H9 (cell line): ENCODE results near the gene SPATA17. TPM values are rescaled to one million over a fixed set of nuclear protein-coding genes. Genes with fewer than 3 reads are reported as not detected.

Experiments
- DNase-seq: peaks from one replicate; pipeline ENCODE4 v3.0.0-alpha.2; 2017
- H2AFZ ChIP-seq: one replicate; pipeline ENCODE4 v1.6.1; 2013; ENCODE audit warnings: mild to moderate bottlenecking, low read length, control low read depth, moderate library complexity
- H2AK5ac ChIP-seq: 2 replicates; pipeline ENCODE4 v1.6.1; 2013; ENCODE audit warnings: low read length, control low read depth, mixed read lengths; ENCODE audit not compliant: insufficient read length
- H2BK120ac ChIP-seq: one replicate; pipeline ENCODE4 v1.6.1; 2013; ENCODE audit warnings: low read depth, mild to moderate bottlenecking, low read length, control low read depth, inconsistent platforms; ENCODE audit not compliant: poor library complexity, severe bottlenecking
- H2BK12ac ChIP-seq: 2 replicates; pipeline ENCODE4 v1.6.1; 2013; ENCODE audit warnings: low read length, control low read depth, mixed read lengths, low read depth; ENCODE audit not compliant: insufficient read length
- H2BK15ac ChIP-seq: 2 replicates; pipeline ENCODE4 v1.6.1; 2013; ENCODE audit warnings: low read depth, low read length, control low read depth
- H2BK20ac ChIP-seq: one replicate; pipeline ENCODE4 v1.6.1; 2013; ENCODE audit warnings: low read depth, mild to moderate bottlenecking, low read length, control low read depth, inconsistent platforms; ENCODE audit not compliant: poor library complexity, severe bottlenecking
- H2BK5ac ChIP-seq: 2 replicates; pipeline ENCODE4 v1.6.1; 2013; ENCODE audit warnings: low read length, control low read depth, mixed read lengths; ENCODE audit not compliant: insufficient read length
- H3K14ac ChIP-seq: 2 replicates; pipeline ENCODE4 v1.6.1; 2013; ENCODE audit warnings: low read length, control low read depth; ENCODE audit not compliant: insufficient read depth
- H3K18ac ChIP-seq: 2 replicates; pipeline ENCODE4 v1.6.1; 2013; ENCODE audit warnings: low read depth, mild to moderate bottlenecking, mixed read lengths, low read length, control low read depth; ENCODE audit not compliant: insufficient read length
- H3K23ac ChIP-seq: 2 replicates; pipeline ENCODE4 v1.6.1; 2013; ENCODE audit warnings: low read length, control low read depth, mixed read lengths, low read depth; ENCODE audit not compliant: insufficient read length
- H3K23me2 ChIP-seq: 2 replicates; pipeline ENCODE4 v1.6.1; 2013; ENCODE audit warnings: low read depth, mild to moderate bottlenecking, mixed read lengths, low read length, control low read depth; ENCODE audit not compliant: insufficient read length, poor library complexity, severe bottlenecking
- H3K27ac ChIP-seq: 2 replicates; pipeline ENCODE4 v1.5.1; 2013; ENCODE audit warnings: low read length, control low read depth, mixed read lengths, low read depth; ENCODE audit not compliant: insufficient read length
- H3K27me3 ChIP-seq: 2 replicates; pipeline ENCODE4 v1.6.1; 2013; ENCODE audit warnings: low read length, control low read depth, inconsistent platforms; ENCODE audit not compliant: insufficient read depth
- H3K4ac ChIP-seq: 2 replicates; pipeline ENCODE4 v1.6.1; 2013; ENCODE audit warnings: low read depth, mild to moderate bottlenecking, control low read depth, inconsistent platforms, low read length, moderate library complexity
- H3K4me1 ChIP-seq: 2 replicates; pipeline ENCODE4 v1.6.1; 2013; ENCODE audit warnings: low read length, control low read depth, inconsistent platforms; ENCODE audit not compliant: insufficient read depth
- H3K4me2 ChIP-seq: 2 replicates; pipeline ENCODE4 v1.6.1; 2013; ENCODE audit warnings: low read length, control low read depth, mixed read lengths; ENCODE audit not compliant: insufficient read length, insufficient read depth
- H3K56ac ChIP-seq: 2 replicates; pipeline ENCODE4 v1.6.1; 2013; ENCODE audit warnings: low read depth, mild to moderate bottlenecking, mixed read lengths, low read length, control low read depth; ENCODE audit not compliant: insufficient read length
- H3K79me1 ChIP-seq: 2 replicates; pipeline ENCODE4 v1.6.1; 2013; ENCODE audit warnings: low read depth, mild to moderate bottlenecking, moderate library complexity, low read length, control low read depth, inconsistent platforms; ENCODE audit not compliant: insufficient read depth, poor library complexity, severe bottlenecking
- H3K79me2 ChIP-seq: 2 replicates; pipeline ENCODE4 v1.6.1; 2013; ENCODE audit warnings: low read length, control low read depth, inconsistent platforms; ENCODE audit not compliant: insufficient read depth
- H3K9ac ChIP-seq: 2 replicates; pipeline ENCODE4 v1.6.1; 2013; ENCODE audit warnings: low read length, control low read depth, mixed read lengths; ENCODE audit not compliant: insufficient read length; ENCODE audit errors: extremely low read depth
- H3K9me3 ChIP-seq: one replicate; pipeline ENCODE4 v1.6.1; 2013; ENCODE audit warnings: low read depth, low read length, inconsistent platforms; ENCODE audit not compliant: control insufficient read depth
- H3T11ph ChIP-seq: one replicate; pipeline ENCODE4 v1.6.1; 2013; ENCODE audit warnings: mild to moderate bottlenecking, low read length, control low read depth, inconsistent platforms
- H4K20me1 ChIP-seq: one replicate; pipeline ENCODE4 v1.6.1; 2013; ENCODE audit not compliant: control insufficient read depth, insufficient read length, insufficient read depth
- H4K5ac ChIP-seq: 2 replicates; pipeline ENCODE4 v1.6.1; 2013; ENCODE audit warnings: low read depth, mild to moderate bottlenecking, mixed read lengths, low read length, control low read depth; ENCODE audit not compliant: insufficient read length
- H4K8ac ChIP-seq: replicated peaks from 2 replicates; pipeline ENCODE4 v1.6.1; 2013; ENCODE audit warnings: low read length, control low read depth, mixed read lengths, low read depth; ENCODE audit not compliant: insufficient read length
- H4K91ac ChIP-seq: 2 replicates; pipeline ENCODE4 v1.6.1; 2013; ENCODE audit warnings: low read depth, mild to moderate bottlenecking, moderate library complexity, mixed read lengths, low read length, control low read depth; ENCODE audit not compliant: insufficient read length
- H3K27ac Mint-ChIP-seq, 3 experiments: 2 replicates in 2 of 3; 3 replicates in 1 of 3; pipeline ENCODE4 v1.8.0; 2020 to 2021; ENCODE audit warnings: mixed read lengths in 3 of 3, mild to moderate bottlenecking in 1 of 3, moderate library complexity in 1 of 3
- H3K27me3 Mint-ChIP-seq: 2 replicates; pipeline ENCODE4 v1.8.0; 2021; ENCODE audit warnings: low read depth, mild to moderate bottlenecking, moderate library complexity, mixed read lengths
- H3K36me3 Mint-ChIP-seq, 3 experiments: 2 replicates in 2 of 3; 3 replicates in 1 of 3; pipeline ENCODE4 v1.8.0; 2020 to 2021; ENCODE audit warnings: low read depth in 3 of 3, mixed read lengths in 3 of 3; ENCODE audit not compliant: insufficient read depth in 1 of 3
- H3K4me1 Mint-ChIP-seq, 2 experiments: 2 replicates each; pipeline ENCODE4 v1.8.0; 2020; ENCODE audit warnings: mixed read lengths in 2 of 2
- H3K4me3 Mint-ChIP-seq, 2 experiments: 2 replicates in 1 of 2; 3 replicates in 1 of 2; pipeline ENCODE4 v1.8.0; 2020 to 2021; ENCODE audit warnings: mild to moderate bottlenecking in 2 of 2, mixed read lengths in 2 of 2, moderate library complexity in 1 of 2
- H3K9me3 Mint-ChIP-seq, 2 experiments: 2 replicates in 1 of 2; 3 replicates in 1 of 2; pipeline ENCODE4 v1.8.0; 2020; ENCODE audit warnings: mild to moderate bottlenecking in 2 of 2, mixed read lengths in 2 of 2, moderate library complexity in 1 of 2
- CTCF ChIP-seq: fragments of 200-600 bp; sonication (generic); conservative IDR thresholded peaks from 3 replicates; pipeline ENCODE4 v1.8.0; 2021; ENCODE audit warnings: antibody characterized with exemption, mild to moderate bottlenecking
- WGBS: extraction: QIAGEN DNeasy Blood & Tissue Kit; methylation state at CpG from one replicate; pipeline ENCODE4 v1.1.7; 2013; ENCODE audit warnings: missing lambda C conversion rate, low lambda C conversion rate, mixed read lengths; ENCODE audit not compliant: insufficient read length; ENCODE audit errors: extremely low coverage; 5-methylcytosine and 5-hydroxymethylcytosine counted together
- total RNA-seq: library from RNA; stranded (reverse); gene quantifications from 2 replicates; pipeline ENCODE4 v1.2.1, GENCODE V29; 2021

The SPATA17 gene
- total RNA-seq, 1 experiment from 2014 or later: 0.44 TPM

DNA sequence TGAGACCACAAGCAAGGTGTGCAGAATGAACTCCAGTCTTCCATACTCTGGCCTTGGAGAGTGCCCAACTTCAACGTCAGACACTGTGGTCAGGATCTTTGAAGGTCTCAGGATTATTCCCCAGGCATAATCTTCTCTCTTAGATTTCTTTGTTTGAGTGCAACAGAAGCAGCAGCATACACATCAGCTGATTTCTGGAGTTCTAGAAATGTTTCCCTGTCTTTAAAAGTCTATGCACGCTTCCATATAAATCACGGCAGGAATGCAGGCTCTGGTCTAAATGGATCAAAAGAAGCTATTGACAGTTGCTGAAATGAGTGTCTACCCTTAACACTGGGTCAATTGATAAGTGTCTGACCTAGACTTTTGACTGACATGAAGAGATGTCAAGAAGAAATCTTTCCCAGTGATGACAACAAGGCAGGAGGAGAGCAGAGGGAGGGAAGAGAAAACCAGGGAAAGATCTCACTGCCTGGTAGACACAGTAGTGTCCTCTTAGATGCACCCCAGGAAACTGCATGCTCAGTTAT, 279.7 kb downstream of the SPATA17 start:
- WGBS: no CpG with 5 or more reads among the region's 3 CpGs
- Mint-ChIP-seq H3K4me3 (no peak overlapping the region), H3K9me3 (no peaks in the 10 kb centered on the region), H3K36me3 (no peaks in the 10 kb centered on the region), H3K27ac (no peak overlapping the region), H3K27me3 (peaks cover 1% of the 10 kb centered on the region; the same call in 1 of the 2 replicates), H3K4me1 (no peaks in the 10 kb centered on the region)
- no peak overlapping the region for H3K9ac ChIP-seq
- no peak overlapping the region for H3T11ph ChIP-seq
- H2BK20ac ChIP-seq: no peak overlapping the region
- no peak overlapping the region for H3K4ac ChIP-seq
- H2BK12ac ChIP-seq: no peak overlapping the region
- no peaks in the 10 kb centered on the region for H3K4me1 ChIP-seq
- H2BK5ac ChIP-seq: no peak overlapping the region
- H3K9me3 ChIP-seq: no peaks in the 10 kb centered on the region
- H3K79me2 ChIP-seq: no peaks in the 10 kb centered on the region
- no peak overlapping the region for H2BK120ac ChIP-seq
- H3K4me2 ChIP-seq: no peak overlapping the region
- no peaks in the 10 kb centered on the region for H4K20me1 ChIP-seq
- H3K56ac ChIP-seq: no peak overlapping the region
- H3K27ac ChIP-seq: no peak overlapping the region
- no peak overlapping the region for H3K14ac ChIP-seq
- H3K79me1 ChIP-seq: no peaks in the 10 kb centered on the region
- H2AFZ ChIP-seq: no peak overlapping the region
- H3K23me2 ChIP-seq: no peaks in the 10 kb centered on the region
- H3K18ac ChIP-seq: no peak overlapping the region
- no peak for TF ChIP-seq CTCF
- H4K91ac ChIP-seq: no peak overlapping the region
- no peak overlapping the region for H3K23ac ChIP-seq
- no peak for DNase-seq
- no peak overlapping the region for H4K8ac ChIP-seq
- no peak overlapping the region for H4K5ac ChIP-seq
- no peak overlapping the region for H2AK5ac ChIP-seq
- no peak overlapping the region for H2BK15ac ChIP-seq
- no peaks in the 10 kb centered on the region; the same call in 1 of the 2 replicates for H3K27me3 ChIP-seq
